Measurements from ENCODE around the gene CCDC70. TPM values are rescaled to one million over a fixed set of nuclear protein-coding genes. Genes with fewer than 3 reads are reported as not detected.

Gene CCDC70
- polyA plus RNA-seq (2013, experiment 1 of 2): not detected
- not detected for polyA plus RNA-seq (2013, experiment 2 of 2)

DNA sequence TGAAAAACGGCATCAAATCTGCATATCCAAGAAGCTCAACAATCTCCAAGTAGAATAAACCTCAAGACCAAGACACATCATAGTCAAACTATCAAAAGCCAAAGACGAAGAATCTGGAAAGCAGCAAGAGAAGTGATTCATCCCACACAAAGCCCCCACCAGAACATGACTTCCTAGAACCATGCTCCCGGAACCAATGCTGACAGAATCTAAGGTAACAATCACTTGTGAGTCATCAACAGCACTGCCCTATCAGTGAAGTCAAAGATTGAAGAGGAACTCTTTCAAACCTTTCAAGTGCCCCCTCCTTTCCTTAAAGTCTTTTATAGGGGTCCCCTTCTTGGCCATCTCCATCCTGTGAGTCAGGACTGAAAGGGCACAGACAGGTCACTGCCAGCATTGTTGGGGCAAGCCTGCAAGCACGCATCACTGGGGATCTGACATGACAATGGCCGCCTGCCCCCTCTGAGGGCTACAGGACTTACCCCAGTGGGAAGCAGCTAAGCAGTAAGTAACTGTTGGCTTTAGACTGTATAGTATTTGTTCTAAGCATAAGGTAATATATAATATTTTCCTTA, at the start of gene CCDC70:
Gene CCDC70, plus strand, starts transcription at position 247 of the 578 bp plus-strand sequence. CDS start 3,443 bp downstream, outside the sequence.
- Histone ChIP-seq H3K18ac (ENCODE audit: low read length) (no peak within 1 kb of the TSS), H3K27me3 (ENCODE audit: insufficient read depth, low read length, poor library complexity) (no peaks in the 10 kb centered on the region), H3K4me3 (ENCODE audit: low read length) (no peak within 1 kb of the TSS), H3K56ac (ENCODE audit: low read length) (no peak within 1 kb of the TSS), H4K8ac (ENCODE audit: low read depth, low read length) (no peak within 1 kb of the TSS), H4K5ac (ENCODE audit: low read length) (no peak within 1 kb of the TSS), H3K79me2 (ENCODE audit: control insufficient read depth, insufficient read depth, low read length) (no peaks in the 10 kb centered on the region), H3K27ac (ENCODE audit: low read depth, low read length) (no peak within 1 kb of the TSS), H3K23ac (ENCODE audit: low read length) (no peak within 1 kb of the TSS), H3K4ac (ENCODE audit: low read depth, low read length) (no peak within 1 kb of the TSS), H3K9ac (ENCODE audit: low read length) (no peak within 1 kb of the TSS), H3K79me1 (ENCODE audit: low read length) (no peaks in the 10 kb centered on the region), H2BK120ac (ENCODE audit: low read depth, low read length) (no peak within 1 kb of the TSS), H2BK5ac (ENCODE audit: low read length) (no peak within 1 kb of the TSS), H2BK15ac (replicated peaks; ENCODE audit: low read depth) (no peak within 1 kb of the TSS), H3K4me2 (ENCODE audit: low read length) (no peak within 1 kb of the TSS), H3K4me1 (ENCODE audit: control insufficient read depth, low read depth, low read length) (no peaks in the 10 kb centered on the region), H3K36me3 (ENCODE audit: control insufficient read depth, insufficient read depth, low read length) (no peaks in the 10 kb centered on the region), H2AK5ac (ENCODE audit: low read length) (no peak within 1 kb of the TSS)
- WGBS (ENCODE audit: extremely low coverage, insufficient coverage, low lambda C conversion rate): no CpG with 5 or more reads among the region's 5 CpGs
- no peak for DNase-seq

DNA sequence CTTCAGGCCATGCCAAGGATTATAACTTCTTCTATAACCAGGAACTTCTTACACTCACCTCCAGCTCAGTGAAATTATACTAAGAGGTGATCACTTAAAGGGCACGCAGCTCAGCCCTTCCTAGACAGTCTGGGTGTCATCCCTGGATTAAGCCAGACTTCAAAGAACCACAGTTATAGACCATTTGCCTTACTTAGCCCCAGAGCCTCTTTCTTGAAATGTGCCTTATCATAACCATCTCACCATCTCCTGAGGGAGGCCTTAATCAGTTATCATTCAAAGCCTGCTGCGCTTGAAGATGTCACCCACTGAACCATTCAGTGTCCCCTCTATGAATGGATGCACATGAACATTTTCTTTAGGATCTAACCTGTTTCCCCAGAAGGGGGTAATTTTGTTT, 47.7 kb upstream of the CCDC70 start:
- no peak overlapping the region for H3K18ac ChIP-seq (ENCODE audit: low read length)

DNA sequence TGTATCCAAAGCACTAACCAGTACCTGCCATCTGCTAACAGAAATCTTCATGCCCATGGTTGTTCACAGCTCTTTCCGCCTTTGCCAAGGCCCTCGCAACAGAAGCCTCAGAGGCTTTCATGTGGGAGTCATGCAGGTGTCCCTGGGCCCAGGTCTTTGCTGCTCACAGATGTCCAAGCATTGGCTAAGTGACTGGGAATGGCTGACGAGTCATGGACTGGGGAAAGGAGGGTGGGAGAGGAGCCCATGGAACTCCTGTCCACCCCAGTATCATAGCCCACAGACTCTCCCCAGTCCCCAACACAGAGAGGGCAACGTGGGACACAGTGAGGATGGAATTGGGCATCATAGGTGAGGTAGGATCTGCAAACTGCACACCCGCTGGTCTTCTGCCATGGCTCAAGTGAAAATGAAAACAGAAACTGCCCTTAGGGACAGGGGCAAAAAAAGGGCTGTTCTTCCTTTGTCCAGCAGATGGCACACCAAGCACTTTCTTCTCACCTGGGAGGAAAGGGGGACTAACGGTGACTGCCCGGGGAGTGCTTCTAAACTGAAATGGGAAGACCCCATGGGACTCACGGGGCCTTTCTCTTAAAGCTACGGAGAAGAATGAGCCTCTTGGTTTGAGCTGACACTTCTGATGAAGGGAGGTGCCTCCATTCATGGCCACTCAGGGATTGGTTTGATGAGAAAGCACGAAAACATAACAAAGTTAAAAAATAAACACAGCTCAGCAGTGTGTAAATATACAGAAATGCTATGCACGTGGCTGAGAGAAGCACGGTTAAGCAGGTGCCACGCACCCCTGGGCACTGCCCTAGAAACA, 46.7 kb upstream of the CCDC70 start:
- H3K56ac ChIP-seq (ENCODE audit: low read length): peak overlapping the region; percentile 47
- H4K5ac ChIP-seq (ENCODE audit: low read length): no peak overlapping the region
- DNase-seq: peak; percentile 79
- no peak overlapping the region for H2BK120ac ChIP-seq (ENCODE audit: low read depth, low read length)
- no peak overlapping the region for H2BK5ac ChIP-seq (ENCODE audit: low read length)
- no peak overlapping the region for H3K4me3 ChIP-seq (ENCODE audit: low read length)
- peaks cover 6% of the 10 kb centered on the region for H3K4me1 ChIP-seq (ENCODE audit: control insufficient read depth, low read depth, low read length)
- no peak overlapping the region for H3K4ac ChIP-seq (ENCODE audit: low read depth, low read length)
- H2BK15ac ChIP-seq (replicated peaks; ENCODE audit: low read depth): no peak overlapping the region
- H3K4me2 ChIP-seq (ENCODE audit: low read length): no peak overlapping the region
- no peak overlapping the region for H2AK5ac ChIP-seq (ENCODE audit: low read length)
- H3K79me1 ChIP-seq (ENCODE audit: low read length): no peaks in the 10 kb centered on the region
- H3K79me2 ChIP-seq (ENCODE audit: control insufficient read depth, insufficient read depth, low read length): no peaks in the 10 kb centered on the region
- H3K27ac ChIP-seq (ENCODE audit: low read depth, low read length): no peak overlapping the region
- no peaks in the 10 kb centered on the region for H3K27me3 ChIP-seq (ENCODE audit: insufficient read depth, low read length, poor library complexity)
- no peak overlapping the region for H4K8ac ChIP-seq (ENCODE audit: low read depth, low read length)
- H3K18ac ChIP-seq (ENCODE audit: low read length): no peak overlapping the region
- H3K23ac ChIP-seq (ENCODE audit: low read length): no peak overlapping the region
- WGBS (ENCODE audit: extremely low coverage, insufficient coverage, low lambda C conversion rate): no CpG with 5 or more reads among the region's 13 CpGs
- H3K9ac ChIP-seq (ENCODE audit: low read length): no peak overlapping the region
- H3K36me3 ChIP-seq (ENCODE audit: control insufficient read depth, insufficient read depth, low read length): no peaks in the 10 kb centered on the region

More for the DNA sequence above, 47.7 kb upstream of the CCDC70 start:
- Histone ChIP-seq H3K27ac (ENCODE audit: low read depth, low read length) (no peak overlapping the region), H3K4me3 (ENCODE audit: low read length) (no peak overlapping the region), H4K8ac (ENCODE audit: low read depth, low read length) (no peak overlapping the region), H3K79me1 (ENCODE audit: low read length) (no peaks in the 10 kb centered on the region), H2BK5ac (ENCODE audit: low read length) (no peak overlapping the region), H3K9ac (ENCODE audit: low read length) (no peak overlapping the region), H3K4ac (ENCODE audit: low read depth, low read length) (no peak overlapping the region), H3K4me1 (ENCODE audit: control insufficient read depth, low read depth, low read length) (peaks cover 2% of the 10 kb centered on the region), H3K27me3 (ENCODE audit: insufficient read depth, low read length, poor library complexity) (no peaks in the 10 kb centered on the region), H3K4me2 (ENCODE audit: low read length) (no peak overlapping the region), H3K23ac (ENCODE audit: low read length) (no peak overlapping the region), H3K56ac (ENCODE audit: low read length) (no peak overlapping the region), H2BK120ac (ENCODE audit: low read depth, low read length) (no peak overlapping the region), H2AK5ac (ENCODE audit: low read length) (no peak overlapping the region), H3K79me2 (ENCODE audit: control insufficient read depth, insufficient read depth, low read length) (no peaks in the 10 kb centered on the region), H3K36me3 (ENCODE audit: control insufficient read depth, insufficient read depth, low read length) (no peaks in the 10 kb centered on the region), H2BK15ac (replicated peaks; ENCODE audit: low read depth) (no peak overlapping the region), H4K5ac (ENCODE audit: low read length) (no peak overlapping the region)
- WGBS (ENCODE audit: extremely low coverage, insufficient coverage, low lambda C conversion rate): no CpG with 5 or more reads among the region's 2 CpGs
- no peak for DNase-seq

DNA sequence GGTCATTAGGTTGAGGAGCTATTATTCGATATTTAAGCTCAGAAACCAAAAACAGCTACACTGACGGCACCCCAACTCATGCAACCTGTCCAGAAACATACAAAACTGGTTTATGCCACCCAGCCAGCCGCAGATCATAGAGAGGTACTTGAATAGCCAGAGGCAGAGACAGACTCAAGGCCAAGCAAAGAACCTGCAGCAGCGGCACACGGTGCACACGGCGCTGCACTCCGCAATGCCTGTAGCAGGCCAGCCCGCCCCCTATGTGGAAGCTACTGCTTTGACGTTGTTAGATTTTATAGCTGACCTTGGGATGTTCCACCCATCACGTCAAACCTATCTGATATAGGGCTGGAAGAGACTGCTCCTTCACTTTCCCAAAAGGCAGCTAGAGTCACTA, 45.9 kb upstream of the CCDC70 start:
- no peak overlapping the region for H3K18ac ChIP-seq (ENCODE audit: low read length)
- no peak overlapping the region for H3K4me3 ChIP-seq (ENCODE audit: low read length)
- H3K79me2 ChIP-seq (ENCODE audit: control insufficient read depth, insufficient read depth, low read length): no peaks in the 10 kb centered on the region
- no peak overlapping the region for H3K4ac ChIP-seq (ENCODE audit: low read depth, low read length)
- H3K4me1 ChIP-seq (ENCODE audit: control insufficient read depth, low read depth, low read length): peaks cover 6% of the 10 kb centered on the region
- H2BK120ac ChIP-seq (ENCODE audit: low read depth, low read length): no peak overlapping the region
- H2BK15ac ChIP-seq (replicated peaks; ENCODE audit: low read depth): no peak overlapping the region
- H4K5ac ChIP-seq (ENCODE audit: low read length): no peak overlapping the region
- no peak overlapping the region for H3K56ac ChIP-seq (ENCODE audit: low read length)
- no peak overlapping the region for H3K9ac ChIP-seq (ENCODE audit: low read length)
- no peak overlapping the region for H2AK5ac ChIP-seq (ENCODE audit: low read length)
- H3K23ac ChIP-seq (ENCODE audit: low read length): no peak overlapping the region
- H3K4me2 ChIP-seq (ENCODE audit: low read length): no peak overlapping the region
- H2BK5ac ChIP-seq (ENCODE audit: low read length): no peak overlapping the region
- DNase-seq: no peak
- no peak overlapping the region for H4K8ac ChIP-seq (ENCODE audit: low read depth, low read length)
- no peak overlapping the region for H3K27ac ChIP-seq (ENCODE audit: low read depth, low read length)
- H3K36me3 ChIP-seq (ENCODE audit: control insufficient read depth, insufficient read depth, low read length): no peaks in the 10 kb centered on the region
- no peaks in the 10 kb centered on the region for H3K79me1 ChIP-seq (ENCODE audit: low read length)
- whole genome bisulfite sequencing (ENCODE audit: extremely low coverage, insufficient coverage, low lambda C conversion rate): no CpG with 5 or more reads among the region's 11 CpGs
- no peaks in the 10 kb centered on the region for H3K27me3 ChIP-seq (ENCODE audit: insufficient read depth, low read length, poor library complexity)

DNA sequence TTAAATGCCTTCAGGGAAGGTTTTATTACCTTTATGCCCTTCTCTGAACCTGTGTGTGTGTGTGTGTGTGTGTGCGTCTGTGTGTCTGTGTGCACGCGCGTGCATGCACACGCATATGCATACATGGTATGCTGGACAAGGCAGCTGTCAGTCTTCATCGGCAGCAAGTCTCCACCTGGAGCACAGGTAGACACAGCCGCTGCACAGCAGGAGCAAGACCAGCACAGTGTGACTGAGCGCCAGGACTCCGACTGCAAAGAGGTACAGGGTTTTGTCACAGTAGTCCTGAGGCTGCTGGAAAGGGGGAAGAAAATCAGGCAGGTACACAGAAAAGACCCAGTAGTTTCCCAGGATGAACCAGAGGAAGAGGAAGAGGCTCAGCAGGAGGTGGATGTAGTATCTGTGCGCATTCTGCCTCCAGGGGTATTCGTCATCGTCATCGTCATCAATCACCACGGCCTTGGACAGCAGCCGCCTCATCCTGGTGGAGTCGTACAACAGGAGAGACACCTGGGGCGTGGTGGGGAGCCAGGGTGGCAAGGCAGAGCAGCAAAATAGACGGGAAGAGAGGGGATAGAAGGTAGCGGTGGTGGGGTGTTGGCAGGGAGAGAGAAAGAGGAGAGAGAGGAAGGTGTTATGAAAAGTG, 45.0 kb upstream of the CCDC70 start:
- Histone ChIP-seq H3K56ac (ENCODE audit: low read length) (peak overlapping the region; percentile 22), H3K4ac (ENCODE audit: low read depth, low read length) (no peak overlapping the region), H3K18ac (ENCODE audit: low read length) (no peak overlapping the region), H3K4me2 (ENCODE audit: low read length) (no peak overlapping the region), H2BK15ac (replicated peaks; ENCODE audit: low read depth) (no peak overlapping the region), H3K36me3 (ENCODE audit: control insufficient read depth, insufficient read depth, low read length) (no peaks in the 10 kb centered on the region), H2AK5ac (ENCODE audit: low read length) (no peak overlapping the region), H3K9ac (ENCODE audit: low read length) (no peak overlapping the region), H3K4me1 (ENCODE audit: control insufficient read depth, low read depth, low read length) (peaks cover 6% of the 10 kb centered on the region), H4K8ac (ENCODE audit: low read depth, low read length) (no peak overlapping the region), H3K23ac (ENCODE audit: low read length) (no peak overlapping the region), H3K79me2 (ENCODE audit: control insufficient read depth, insufficient read depth, low read length) (no peaks in the 10 kb centered on the region), H2BK120ac (ENCODE audit: low read depth, low read length) (no peak overlapping the region), H3K4me3 (ENCODE audit: low read length) (no peak overlapping the region), H3K79me1 (ENCODE audit: low read length) (no peaks in the 10 kb centered on the region), H2BK5ac (ENCODE audit: low read length) (no peak overlapping the region), H3K27ac (ENCODE audit: low read depth, low read length) (no peak overlapping the region), H4K5ac (ENCODE audit: low read length) (no peak overlapping the region), H3K27me3 (ENCODE audit: insufficient read depth, low read length, poor library complexity) (no peaks in the 10 kb centered on the region)
- no CpG with 5 or more reads among the region's 19 CpGs for WGBS (ENCODE audit: extremely low coverage, insufficient coverage, low lambda C conversion rate)
- DNase-seq: no peak

All from mesendoderm (in vitro differentiated cells).